ENCODE data around the gene MAN1C1.

The MAN1C1 gene

GRCh38 chr1:25756215-25756614, 139.6 kb downstream of the MAN1C1 start:
- TF ChIP-seq, protein P1, sequence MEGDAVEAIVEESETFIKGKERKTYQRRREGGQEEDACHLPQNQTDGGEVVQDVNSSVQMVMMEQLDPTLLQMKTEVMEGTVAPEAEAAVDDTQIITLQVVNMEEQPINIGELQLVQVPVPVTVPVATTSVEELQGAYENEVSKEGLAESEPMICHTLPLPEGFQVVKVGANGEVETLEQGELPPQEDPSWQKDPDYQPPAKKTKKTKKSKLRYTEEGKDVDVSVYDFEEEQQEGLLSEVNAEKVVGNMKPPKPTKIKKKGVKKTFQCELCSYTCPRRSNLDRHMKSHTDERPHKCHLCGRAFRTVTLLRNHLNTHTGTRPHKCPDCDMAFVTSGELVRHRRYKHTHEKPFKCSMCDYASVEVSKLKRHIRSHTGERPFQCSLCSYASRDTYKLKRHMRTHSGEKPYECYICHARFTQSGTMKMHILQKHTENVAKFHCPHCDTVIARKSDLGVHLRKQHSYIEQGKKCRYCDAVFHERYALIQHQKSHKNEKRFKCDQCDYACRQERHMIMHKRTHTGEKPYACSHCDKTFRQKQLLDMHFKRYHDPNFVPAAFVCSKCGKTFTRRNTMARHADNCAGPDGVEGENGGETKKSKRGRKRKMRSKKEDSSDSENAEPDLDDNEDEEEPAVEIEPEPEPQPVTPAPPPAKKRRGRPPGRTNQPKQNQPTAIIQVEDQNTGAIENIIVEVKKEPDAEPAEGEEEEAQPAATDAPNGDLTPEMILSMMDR (IDR thresholded peaks at IDR 0.05; ENCODE audit: insufficient read depth, low read depth, low read length, missing control alignments): no peak
- DNase-seq (ENCODE audit: low read depth): no peak
- no peak overlapping the region for H3K4me3 ChIP-seq (ENCODE audit: low read depth, low read length)

- TF ChIP-seq, protein P1 (IDR thresholded peaks at IDR 0.05; ENCODE audit: insufficient read depth, low read depth, low read length, missing control alignments): no peak
- DNase-seq (ENCODE audit: low read depth): no peak
- no peak overlapping the region for H3K4me3 ChIP-seq (ENCODE audit: low read depth, low read length)
These were observed 140.7 kb downstream of the MAN1C1 start for GRCh38 chr1:25757151-25757845.

DNA sequence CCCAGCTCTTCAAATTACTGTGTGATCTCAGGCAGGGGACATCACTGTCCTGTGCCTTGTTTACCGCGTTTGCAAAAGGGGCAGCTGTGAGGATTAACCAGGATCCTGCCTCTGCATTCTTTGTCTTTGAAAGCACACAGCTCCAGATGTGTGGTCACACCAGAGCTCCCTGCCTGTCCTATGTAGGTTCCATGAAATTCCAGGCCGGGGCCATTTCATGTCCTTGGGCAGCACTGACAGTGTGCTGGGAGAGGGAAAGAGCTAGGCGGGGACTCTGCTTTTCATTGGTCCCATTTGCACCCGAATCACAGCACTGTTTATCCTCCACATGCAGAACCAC, 141.2 kb downstream of the MAN1C1 start:
- no peak overlapping the region for H3K4me3 ChIP-seq (ENCODE audit: low read depth, low read length)
- TF ChIP-seq, protein P1 (IDR thresholded peaks at IDR 0.05; ENCODE audit: insufficient read depth, low read depth, low read length, missing control alignments): no peak
- no peak for DNase-seq (ENCODE audit: low read depth)

- TF ChIP-seq, protein P1 (IDR thresholded peaks at IDR 0.05; ENCODE audit: insufficient read depth, low read depth, low read length, missing control alignments): no peak
- no peak for DNase-seq (ENCODE audit: low read depth)
- no peak overlapping the region for H3K4me3 ChIP-seq (ENCODE audit: low read depth, low read length)
These were observed 142.0 kb downstream of the MAN1C1 start for GRCh38 chr1:25758466-25759070.

- no peak for DNase-seq (ENCODE audit: low read depth)
- no peak overlapping the region for H3K4me3 ChIP-seq (ENCODE audit: low read depth, low read length)
- TF ChIP-seq, protein P1 (IDR thresholded peaks at IDR 0.05; ENCODE audit: insufficient read depth, low read depth, low read length, missing control alignments): no peak
These were observed 143.6 kb downstream of the MAN1C1 start for GRCh38 chr1:25760122-25760719.

GRCh38 chr1:25760871-25761270, 144.3 kb downstream of the MAN1C1 start:
- TF ChIP-seq, protein P1 (IDR thresholded peaks at IDR 0.05; ENCODE audit: insufficient read depth, low read depth, low read length, missing control alignments): no peak

More at GRCh38 chr1:25760871-25761270, 144.3 kb downstream of the MAN1C1 start:
- DNase-seq (ENCODE audit: low read depth): no peak
- H3K4me3 ChIP-seq (ENCODE audit: low read depth, low read length): no peak overlapping the region

Data from GM12865 (cell line).